DND-41 (cell line): ENCODE results near the gene CLEC20A.

Source experiments
- ATAC-seq: fragments of 200-7000 bp; cut with Tn5 transposase; 3 replicates; pipeline ENCODE4 v1.9.1; 2021; ENCODE audit warnings: low read depth; ENCODE audit not compliant: insufficient read depth
- DNase-seq: peaks from one replicate; pipeline ENCODE4 v3.0.0-alpha.2; 2020
- H2AFZ ChIP-seq: 2 replicates; pipeline ENCODE4 v1.6.0; 2012; ENCODE audit warnings: low read depth, low read length
- H3K27ac ChIP-seq: 2 replicates; pipeline ENCODE4 v1.5.1; 2012; ENCODE audit warnings: low read length, inconsistent platforms
- H3K27me3 ChIP-seq: fragments of 200-600 bp; sonication (generic); 2 replicates; pipeline ENCODE4 v1.6.0; 2012; ENCODE audit warnings: low read length, mild to moderate bottlenecking, inconsistent platforms; ENCODE audit not compliant: insufficient read depth, poor library complexity
- H3K36me3 ChIP-seq: 2 replicates; pipeline ENCODE4 v1.5.1; 2012; ENCODE audit warnings: low read length, inconsistent platforms; ENCODE audit not compliant: insufficient read depth
- H3K4me1 ChIP-seq: 2 replicates; pipeline ENCODE4 v1.5.1; 2012; ENCODE audit warnings: mild to moderate bottlenecking, low read length; ENCODE audit not compliant: insufficient read depth
- H3K4me2 ChIP-seq: 2 replicates; pipeline ENCODE4 v1.6.0; 2012; ENCODE audit warnings: mild to moderate bottlenecking, moderate library complexity, low read length, inconsistent platforms; ENCODE audit not compliant: insufficient read depth
- H3K4me3 ChIP-seq, 2 experiments: fragments of 200-600 bp in 1 of 2; shearing (Covaris generic) in 1 of 2; 2 replicates each; pipeline ENCODE4 v1.5.1; 2012 to 2016; ENCODE audit warnings: inconsistent platforms in 2 of 2, low read length in 2 of 2, mild to moderate bottlenecking in 2 of 2, low read depth in 1 of 2, moderate library complexity in 1 of 2
- H3K79me2 ChIP-seq: 2 replicates; pipeline ENCODE4 v1.6.0; 2012; ENCODE audit warnings: low read length, inconsistent platforms; ENCODE audit not compliant: insufficient read depth
- H3K9ac ChIP-seq: 2 replicates; pipeline ENCODE4 v1.6.0; 2012; ENCODE audit warnings: low read depth, mild to moderate bottlenecking, inconsistent platforms, low read length, moderate library complexity
- H3K9me3 ChIP-seq: 2 replicates; pipeline ENCODE4 v1.5.1; 2012; ENCODE audit warnings: low read length, moderate library complexity, mild to moderate bottlenecking, inconsistent platforms; ENCODE audit not compliant: insufficient read depth, severe bottlenecking
- H4K20me1 ChIP-seq: 2 replicates; pipeline ENCODE4 v1.6.0; 2012; ENCODE audit warnings: low read length; ENCODE audit not compliant: insufficient read depth
- EZH2 ChIP-seq: IDR thresholded peaks from 3 replicates; pipeline ENCODE4 v1.6.1; 2012; ENCODE audit warnings: borderline replicate concordance, low read depth, mild to moderate bottlenecking, moderate library complexity, low read length, inconsistent platforms; ENCODE audit not compliant: severe bottlenecking
- TF ChIP-seq, protein P1 (sequence below): IDR thresholded peaks from 2 replicates; pipeline ENCODE4 v1.5.1; 2012; ENCODE audit warnings: borderline replicate concordance, low read length, moderate library complexity, mild to moderate bottlenecking; ENCODE audit not compliant: poor library complexity, severe bottlenecking; ENCODE audit errors: extremely low read depth

Gene CLEC20A

DNA sequence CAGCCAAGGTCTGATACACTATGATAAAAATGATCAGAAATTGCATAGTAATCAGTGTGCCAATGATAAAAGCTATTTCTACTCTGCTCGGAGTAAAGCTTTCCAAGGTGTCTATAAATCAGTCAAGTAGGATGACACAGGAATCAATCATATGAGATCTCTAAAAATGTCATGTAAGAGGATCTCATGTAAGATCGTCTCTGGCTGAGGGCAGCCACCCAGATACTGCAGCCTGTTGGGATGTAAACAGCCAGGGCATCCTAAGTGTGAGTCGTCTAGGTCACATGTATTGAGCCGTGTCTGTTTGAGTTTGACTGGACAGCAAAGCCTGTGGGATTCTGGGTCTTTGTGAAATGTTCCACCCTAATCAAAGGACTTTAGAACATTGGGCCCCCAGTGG is 13.4 kb upstream of the CLEC20A start:
- TF ChIP-seq, protein P1, sequence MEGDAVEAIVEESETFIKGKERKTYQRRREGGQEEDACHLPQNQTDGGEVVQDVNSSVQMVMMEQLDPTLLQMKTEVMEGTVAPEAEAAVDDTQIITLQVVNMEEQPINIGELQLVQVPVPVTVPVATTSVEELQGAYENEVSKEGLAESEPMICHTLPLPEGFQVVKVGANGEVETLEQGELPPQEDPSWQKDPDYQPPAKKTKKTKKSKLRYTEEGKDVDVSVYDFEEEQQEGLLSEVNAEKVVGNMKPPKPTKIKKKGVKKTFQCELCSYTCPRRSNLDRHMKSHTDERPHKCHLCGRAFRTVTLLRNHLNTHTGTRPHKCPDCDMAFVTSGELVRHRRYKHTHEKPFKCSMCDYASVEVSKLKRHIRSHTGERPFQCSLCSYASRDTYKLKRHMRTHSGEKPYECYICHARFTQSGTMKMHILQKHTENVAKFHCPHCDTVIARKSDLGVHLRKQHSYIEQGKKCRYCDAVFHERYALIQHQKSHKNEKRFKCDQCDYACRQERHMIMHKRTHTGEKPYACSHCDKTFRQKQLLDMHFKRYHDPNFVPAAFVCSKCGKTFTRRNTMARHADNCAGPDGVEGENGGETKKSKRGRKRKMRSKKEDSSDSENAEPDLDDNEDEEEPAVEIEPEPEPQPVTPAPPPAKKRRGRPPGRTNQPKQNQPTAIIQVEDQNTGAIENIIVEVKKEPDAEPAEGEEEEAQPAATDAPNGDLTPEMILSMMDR, result no peak
- TF ChIP-seq EZH2, result no peak
- no peak for ATAC-seq
- no peak overlapping the region for H3K27ac ChIP-seq

DNA sequence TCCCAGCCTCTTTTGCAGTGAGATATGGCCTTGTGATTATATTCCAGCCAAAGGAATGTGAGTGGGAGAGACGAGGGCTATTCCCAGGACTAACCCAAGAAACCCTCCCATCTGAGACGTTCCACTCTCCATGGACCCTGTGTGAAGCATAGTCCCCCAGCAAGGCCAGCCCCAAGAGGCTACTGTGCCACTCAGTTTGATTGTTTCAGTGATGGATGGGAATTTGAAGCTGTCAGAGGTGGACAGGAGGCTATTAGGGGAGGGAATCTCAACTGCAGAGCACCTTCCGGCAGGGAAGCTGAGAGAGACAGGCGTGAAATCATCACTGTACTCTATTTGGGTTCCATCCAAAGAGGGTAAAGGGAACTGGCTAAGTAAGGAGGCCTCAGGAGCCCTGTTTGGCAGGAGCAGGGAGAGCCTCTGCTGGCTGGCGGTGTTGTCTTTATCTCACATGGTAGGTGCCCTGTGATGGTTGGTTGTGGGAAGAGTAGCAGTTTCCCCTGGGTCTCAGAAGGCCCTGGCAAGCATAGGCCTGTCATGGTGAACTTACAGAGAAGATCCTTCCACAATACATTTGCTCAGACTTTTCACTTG is 12.7 kb upstream of the CLEC20A start:
- H3K4me3 ChIP-seq, result no peak overlapping the region
- no peak for ATAC-seq
- no peak overlapping the region for H3K9ac ChIP-seq
- H3K9me3 ChIP-seq, result no peaks in the 10 kb centered on the region
- no peaks in the 10 kb centered on the region for H3K4me1 ChIP-seq
- no peak overlapping the region for H3K4me2 ChIP-seq
- H3K27ac ChIP-seq, result no peak overlapping the region
- no peaks in the 10 kb centered on the region for H3K36me3 ChIP-seq
- no peaks in the 10 kb centered on the region for H3K27me3 ChIP-seq
- no peak for DNase-seq
- TF ChIP-seq, protein P1, result no peak
- TF ChIP-seq EZH2, result no peak
- no peaks in the 10 kb centered on the region for H3K79me2 ChIP-seq
- H4K20me1 ChIP-seq, result no peaks in the 10 kb centered on the region
- no peak overlapping the region for H2AFZ ChIP-seq

More for the DNA sequence above, 13.4 kb upstream of the CLEC20A start:
- Histone ChIP-seq H2AFZ (no peak overlapping the region), H3K27me3 (no peaks in the 10 kb centered on the region), H3K9me3 (no peaks in the 10 kb centered on the region), H3K9ac (no peak overlapping the region), H3K79me2 (no peaks in the 10 kb centered on the region), H3K4me3 (no peak overlapping the region), H3K36me3 (no peaks in the 10 kb centered on the region), H4K20me1 (no peaks in the 10 kb centered on the region), H3K4me2 (no peak overlapping the region), H3K4me1 (no peaks in the 10 kb centered on the region)
- no peak for DNase-seq

DNA sequence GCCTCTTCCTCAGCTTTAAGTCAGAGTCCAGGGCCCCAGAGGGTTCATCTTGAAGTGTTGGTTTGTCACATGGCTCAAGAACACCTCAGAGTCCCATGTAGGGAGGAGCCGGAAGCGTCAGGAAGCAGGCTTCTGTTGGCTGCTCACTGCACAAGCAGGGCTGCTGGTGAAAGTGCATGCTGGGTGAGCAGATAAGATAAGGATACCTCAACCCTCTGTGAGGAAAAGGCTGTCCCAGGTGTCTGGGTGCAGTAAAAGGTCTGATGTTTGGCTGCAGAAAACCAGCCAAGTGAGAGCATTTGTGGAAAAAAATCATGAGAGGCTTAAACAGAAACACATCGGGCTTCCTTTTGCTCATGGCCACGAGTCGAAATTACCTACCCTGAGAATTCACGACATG is 9.9 kb upstream of the CLEC20A start:
- Histone ChIP-seq H3K9ac (no peak overlapping the region), H3K4me3 (no peak overlapping the region), H3K27me3 (no peaks in the 10 kb centered on the region), H3K4me1 (no peaks in the 10 kb centered on the region), H3K79me2 (no peaks in the 10 kb centered on the region), H3K27ac (no peak overlapping the region), H2AFZ (no peak overlapping the region), H3K9me3 (no peaks in the 10 kb centered on the region), H4K20me1 (no peaks in the 10 kb centered on the region), H3K4me2 (no peak overlapping the region), H3K36me3 (no peaks in the 10 kb centered on the region)
- ATAC-seq, result no peak
- TF ChIP-seq, protein P1, result no peak
- TF ChIP-seq EZH2, result no peak
- no peak for DNase-seq
